ENCODE data around the gene CIDEB.
A peak's percentile ranks its signal among the peaks of the same experiment; 100 is the strongest.

CIDEB gene

GRCh38 chr14:24283796-24284460, 23.8 kb downstream of the CIDEB start:
- TF ChIP-seq CTCF (IDR thresholded peaks at IDR 0.05; ENCODE audit: low read depth, low read length): no peak
- DNase-seq (ENCODE audit: extremely low read depth, low read depth): no peak

- TF ChIP-seq CTCF (IDR thresholded peaks at IDR 0.05; ENCODE audit: low read depth, low read length): no peak
- no peak for DNase-seq (ENCODE audit: extremely low read depth, low read depth)
These were observed 25.0 kb downstream of the CIDEB start for GRCh38 chr14:24282736-24283135.

GRCh38 chr14:24281636-24282035, 26.1 kb downstream of the CIDEB start:
- DNase-seq (ENCODE audit: extremely low read depth, low read depth): no peak

GRCh38 chr14:24280797-24281460, 26.8 kb downstream of the CIDEB start:
- no peak for TF ChIP-seq CTCF (IDR thresholded peaks at IDR 0.05; ENCODE audit: low read depth, low read length)
- DNase-seq (ENCODE audit: extremely low read depth, low read depth): no peak

More at GRCh38 chr14:24281636-24282035, 26.1 kb downstream of the CIDEB start:
- TF ChIP-seq CTCF (IDR thresholded peaks at IDR 0.05; ENCODE audit: low read depth, low read length): no peak

GRCh38 chr14:24279301-24280186, 28.2 kb downstream of the CIDEB start:
- no peak for DNase-seq (ENCODE audit: extremely low read depth, low read depth)
- peak; percentile 14 for TF ChIP-seq CTCF (IDR thresholded peaks at IDR 0.05; ENCODE audit: low read depth, low read length)

GRCh38 chr14:24278424-24278823, 29.4 kb downstream of the CIDEB start:
- TF ChIP-seq CTCF (IDR thresholded peaks at IDR 0.05; ENCODE audit: low read depth, low read length): no peak

More at GRCh38 chr14:24278424-24278823, 29.4 kb downstream of the CIDEB start:
- no peak for DNase-seq (ENCODE audit: extremely low read depth, low read depth)
